Body of pancreas (tissue), 4 donors: ENCODE results near the gene OMG.

Source experiments
- CTCF ChIP-seq, 7 experiments: fragments of 450-650 bp in 4 of 7; fragments of 200-600 bp in 3 of 7; sonication (generic) in 3 of 7; IDR thresholded peaks; one replicate each; pipeline ENCODE4 v1.5.1; 2016 to 2019; ENCODE audit warnings: antibody characterized with exemption in 7 of 7
- POLR2A ChIP-seq, 3 donors: fragments of 450-650 bp; IDR thresholded peaks; one replicate each; pipeline ENCODE4 v1.6.1; 2016; ENCODE audit warnings: antibody characterized with exemption in 3 of 3, mild to moderate bottlenecking in 2 of 3

GRCh38 chr17:31281061-31281460 lies 16.0 kb downstream of the OMG start:
- TF ChIP-seq CTCF (IDR thresholded peaks at IDR 0.05): no peak
- no peak for TF ChIP-seq POLR2A (IDR thresholded peaks at IDR 0.05)
